HG02759 (cell line): Measurements from ENCODE around the gene UBE2N.

Experiments
- ATAC-seq: cut with Tn5 transposase; IDR thresholded peaks from one replicate; pipeline ENCODE4 v1.9.1; 2021; ENCODE audit warnings: mild to moderate bottlenecking, moderate library complexity; ENCODE audit not compliant: unreplicated experiment

UBE2N gene

GRCh38 chr12:93361151-93361919 lies 80.4 kb downstream of the UBE2N start:
- no peak for ATAC-seq

- ATAC-seq: no peak
Observed at GRCh38 chr12:93360688-93361087, 81.1 kb downstream of the UBE2N start.

DNA sequence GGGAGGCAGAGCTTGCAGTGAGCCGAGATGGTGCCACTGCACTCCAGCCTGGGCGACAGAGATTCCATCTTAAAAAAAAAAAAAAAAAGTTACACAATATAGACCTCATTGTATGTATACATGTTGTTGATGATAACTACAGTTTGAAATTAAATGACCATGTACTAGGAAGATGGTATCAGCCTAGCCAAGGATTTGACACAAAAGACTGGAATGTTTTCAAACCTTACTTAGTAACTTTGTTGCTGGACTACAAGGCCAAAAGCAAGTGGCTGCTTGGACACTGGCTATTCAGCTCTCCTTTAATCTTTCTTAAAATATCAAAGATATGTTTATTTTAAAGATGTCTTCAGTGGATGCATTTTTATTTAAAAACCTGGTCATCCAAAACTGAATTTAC lies 82.9 kb downstream of the UBE2N start:
- ATAC-seq: no peak

GRCh38 chr12:93358058-93358457 lies 83.7 kb downstream of the UBE2N start:
- peak; percentile 85 for ATAC-seq

GRCh38 chr12:93356214-93356613 lies 85.5 kb downstream of the UBE2N start:
- ATAC-seq: no peak
